NCI-H2081 treated with DMSO at 0.1 percent for 48 hours (cell line): Measurements from ENCODE around the gene CIB2.

Experiments
- DNase-seq: peaks from one replicate; lab custom pipeline; 2025; lab: John Stamatoyannopoulos, UW

The CIB2 gene

GRCh38 chr15:78065973-78066946 is 65.0 kb downstream of the CIB2 start:
- DNase-seq, result no peak

- DNase-seq, result no peak
These were observed 65.9 kb downstream of the CIB2 start for GRCh38 chr15:78065284-78065872.

GRCh38 chr15:78064544-78064943 is 66.7 kb downstream of the CIB2 start:
- DNase-seq, result no peak

GRCh38 chr15:78063970-78064385 is 67.3 kb downstream of the CIB2 start:
- no peak for DNase-seq

- DNase-seq, result no peak
These were observed 68.0 kb downstream of the CIB2 start for GRCh38 chr15:78063217-78063616.

GRCh38 chr15:78061963-78062427 is 69.2 kb downstream of the CIB2 start:
- no peak for DNase-seq

- no peak for DNase-seq
These were observed 71.0 kb downstream of the CIB2 start for GRCh38 chr15:78060232-78060631.

GRCh38 chr15:78059110-78059839 is 72.0 kb downstream of the CIB2 start:
- DNase-seq, result no peak

- DNase-seq, result no peak
These were observed 72.8 kb downstream of the CIB2 start for GRCh38 chr15:78058401-78058935.

- no peak for DNase-seq
These were observed 73.4 kb downstream of the CIB2 start for GRCh38 chr15:78057803-78058202.

- no peak for DNase-seq
These were observed 74.5 kb downstream of the CIB2 start for GRCh38 chr15:78056714-78057269.

- DNase-seq, result no peak
These were observed 75.1 kb downstream of the CIB2 start for GRCh38 chr15:78055919-78056713.

- DNase-seq, result no peak
These were observed 76.3 kb downstream of the CIB2 start for GRCh38 chr15:78054966-78055365.
